PC-9 (cell line): ENCODE data around the gene CEP85L. TPM values are rescaled to one million over a fixed set of nuclear protein-coding genes. Genes with fewer than 3 reads are reported as not detected.

Experiments
- BruUV-seq: library from RNA; stranded (reverse); fragments of 400-500 nt; replicated peaks from 2 replicates; lab custom pipeline; 2021; lab: Mats Ljungman, UMichigan
- CTCF ChIA-PET: fragments of 300-600 bp; sonication (Branson Sonifier 250); formaldehyde crosslinking; loops from one replicate; lab custom pipeline; 2022; ENCODE audit warnings: antibody characterized with exemption; lab: Charles Lee
- POLR2A ChIA-PET: fragments of 300-600 bp; sonication (Branson Sonifier 250); formaldehyde crosslinking; loops from one replicate; lab custom pipeline; 2022; ENCODE audit warnings: antibody characterized with exemption; ENCODE audit not compliant: unreplicated experiment; lab: Charles Lee
- DNase-seq, 2 experiments: peaks; one replicate each; pipeline versions ENCODE4 v3.0.0 to v3.0.0-alpha.2; 2015 to 2022; ENCODE audit warnings: mixed read lengths in 1 of 2
- H2AFZ ChIP-seq: fragments of 200-600 bp; sonication (generic); 2 replicates; pipeline ENCODE4 v1.8.1; 2017; ENCODE audit warnings: antibody characterized with exemption
- H3F3A ChIP-seq: fragments of 200-600 bp; sonication (generic); 2 replicates; pipeline ENCODE4 v1.8.1; 2017; ENCODE audit warnings: antibody characterized with exemption, mild to moderate bottlenecking, low read depth; ENCODE audit not compliant: insufficient read depth
- H3K27ac ChIP-seq: fragments of 200-600 bp; sonication (generic); 2 replicates; pipeline ENCODE4 v1.6.1; 2016; ENCODE audit warnings: mixed run types
- H3K27me3 ChIP-seq: fragments of 200-600 bp; sonication (generic); 2 replicates; pipeline ENCODE4 v1.6.1; 2016; ENCODE audit warnings: low read depth, mixed run types; ENCODE audit not compliant: insufficient read depth
- H3K36me3 ChIP-seq: fragments of 200-600 bp; sonication (generic); 2 replicates; pipeline ENCODE4 v1.6.1; 2016; ENCODE audit warnings: low read depth, mixed run types
- H3K4me1 ChIP-seq: fragments of 200-600 bp; sonication (generic); replicated peaks from 2 replicates; pipeline ENCODE4 v1.6.1; 2016; ENCODE audit warnings: mixed run types; ENCODE audit not compliant: insufficient read depth
- H3K4me2 ChIP-seq: fragments of 200-600 bp; sonication (generic); 2 replicates; pipeline ENCODE4 v1.6.1; 2017; ENCODE audit warnings: mixed run types
- H3K4me3 ChIP-seq: fragments of 200-600 bp; sonication (generic); 2 replicates; pipeline ENCODE4 v1.6.1; 2016; ENCODE audit warnings: mixed run types
- H3K79me2 ChIP-seq: fragments of 200-600 bp; sonication (generic); 2 replicates; pipeline ENCODE4 v1.6.1; 2017; ENCODE audit warnings: low read depth, mixed run types
- H3K9me2 ChIP-seq: fragments of 200-600 bp; sonication (generic); 2 replicates; pipeline ENCODE4 v1.8.1; 2017; ENCODE audit warnings: mild to moderate bottlenecking; ENCODE audit not compliant: insufficient read depth
- H3K9me3 ChIP-seq: fragments of 200-600 bp; sonication (generic); 2 replicates; pipeline ENCODE4 v1.8.1; 2016; ENCODE audit warnings: low read depth; ENCODE audit not compliant: insufficient read depth
- H4K20me1 ChIP-seq: fragments of 200-600 bp; sonication (generic); 2 replicates; pipeline ENCODE4 v1.8.1; 2017; ENCODE audit not compliant: insufficient read depth
- CTCF ChIP-seq: fragments of 200-600 bp; sonication (generic); conservative IDR thresholded peaks from 2 replicates; pipeline ENCODE4 v1.6.1; 2017; ENCODE audit warnings: mixed run types, antibody characterized with exemption, mild to moderate bottlenecking, moderate library complexity
- EZH2 ChIP-seq: fragments of 200-600 bp; sonication (generic); IDR thresholded peaks from 2 replicates; pipeline ENCODE4 v1.8.0; 2017; ENCODE audit warnings: antibody characterized with exemption, low read depth
- intact Hi-C: fragments of 100-400 bp; cut with micrococcal nuclease; formaldehyde crosslinking; loops from one replicate; pipeline ENCODE4 v1.10.0; 2022; ENCODE audit not compliant: unreplicated experiment
- total RNA-seq: library from RNA; stranded (reverse); gene quantifications from 2 replicates; pipeline ENCODE4 v1.2.3, GENCODE V29; 2021

CEP85L gene
- total RNA-seq, 1 experiment from 2014 or later = 3.0 TPM

GRCh38 chr6:118683881-118684872 is 32.8 kb upstream of the CEP85L start:
- CTCF ChIA-PET = no interaction called here

GRCh38 chr6:118680452-118681095 is 29.2 kb upstream of the CEP85L start:
- intact Hi-C loops = no loop called here
- Histone ChIP-seq H3F3A (peaks cover 21% of the 10 kb centered on the region), H3K79me2 (peaks cover 11% of the 10 kb centered on the region; the same call in 1 of the 2 replicates), H3K36me3 (peaks cover 4% of the 10 kb centered on the region; the same call in 1 of the 2 replicates), H2AFZ (0 out of 2 replicates have a peak overlapping the region, but pooled peaks have one; percentile 25), H4K20me1 (no peaks in the 10 kb centered on the region), H3K9me3 (no peaks in the 10 kb centered on the region), H3K27ac (0 out of 2 replicates have a peak overlapping the region, but pooled peaks have one; percentile 6), H3K9me2 (no peaks in the 10 kb centered on the region), H3K27me3 (no peaks in the 10 kb centered on the region), H3K4me2 (no peak overlapping the region), H3K4me3 (no peak overlapping the region), H3K4me1 (peaks cover 30% of the 10 kb centered on the region)
- POLR2A ChIA-PET = no interaction called here
- no TSS peak for BruUV-seq
- TF ChIP-seq CTCF (no peak), EZH2 (no peak)
- DNase-seq = no peak
- CTCF ChIA-PET = no interaction called here

More at GRCh38 chr6:118683881-118684872, 32.8 kb upstream of the CEP85L start:
- Histone ChIP-seq H3K9me2 (no peaks in the 10 kb centered on the region), H3K79me2 (0 out of 2 replicates have a peak, but pooled peaks cover 7% of the 10 kb centered on the region), H3K4me1 (peaks cover 21% of the 10 kb centered on the region), H3K27ac (no peak overlapping the region), H3K9me3 (no peaks in the 10 kb centered on the region), H4K20me1 (no peaks in the 10 kb centered on the region), H3K4me3 (no peak overlapping the region), H3K4me2 (no peak overlapping the region), H3K36me3 (no peaks in the 10 kb centered on the region), H3K27me3 (no peaks in the 10 kb centered on the region), H2AFZ (no peak overlapping the region), H3F3A (peaks cover 14% of the 10 kb centered on the region)
- intact Hi-C loops = no loop called here
- no peak for TF ChIP-seq CTCF
- no peak for TF ChIP-seq EZH2
- POLR2A ChIA-PET = no interaction called here
- peak in 1 of 2 experiments; percentile 26 for DNase-seq
- no TSS peak for BruUV-seq

- BruUV-seq = no TSS peak
- Histone ChIP-seq H3K4me1 (peaks cover 30% of the 10 kb centered on the region), H2AFZ (no peak overlapping the region; the same call in 1 of the 2 replicates), H4K20me1 (no peaks in the 10 kb centered on the region), H3K4me3 (0 out of 2 replicates have a peak overlapping the region, but pooled peaks have one; percentile 9), H3F3A (peaks cover 21% of the 10 kb centered on the region), H3K9me2 (no peaks in the 10 kb centered on the region), H3K36me3 (peaks cover 4% of the 10 kb centered on the region; the same call in 1 of the 2 replicates), H3K79me2 (peaks cover 16% of the 10 kb centered on the region; the same call in 1 of the 2 replicates), H3K9me3 (no peaks in the 10 kb centered on the region), H3K27ac (peak overlapping the region; percentile 76), H3K27me3 (no peaks in the 10 kb centered on the region), H3K4me2 (peak overlapping the region; percentile 45)
- TF ChIP-seq EZH2 (no peak), CTCF (no peak)
- intact Hi-C loops = no loop called here
- peak in 1 of 2 experiments; percentile 73 for DNase-seq
- ChIA-PET POLR2A (no interaction called here), CTCF (no interaction called here)
These were observed 28.0 kb upstream of the CEP85L start for GRCh38 chr6:118679327-118679901.
